ENCODE results near the gene P3H2. TPM values are rescaled to one million over a fixed set of nuclear protein-coding genes. Genes with fewer than 3 reads are reported as not detected.

The P3H2 gene
- total and polyA plus RNA-seq, 2 donors (not counting 1 experiment from before 2014, with no cell fraction given): not detected

DNA sequence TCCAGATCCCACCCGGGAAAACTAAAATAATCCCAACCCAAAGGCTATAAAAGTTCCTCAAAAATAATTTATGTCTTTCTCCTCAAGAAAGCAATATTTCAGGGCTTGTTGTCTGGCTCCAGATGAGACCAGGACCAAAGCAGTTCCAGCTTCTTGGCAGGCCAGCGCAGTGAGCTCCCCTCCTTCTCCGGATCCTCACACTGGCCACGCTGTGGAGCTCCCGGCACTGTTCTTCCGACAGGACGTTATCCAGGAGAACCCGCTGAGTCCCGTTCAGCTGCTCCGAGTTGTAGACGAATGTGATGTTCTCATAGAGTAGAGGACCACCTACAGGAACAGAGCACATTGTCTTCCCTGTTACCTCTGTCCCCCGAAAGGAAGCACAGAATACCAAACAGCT, 146.3 kb downstream of the P3H2 start:
- no peak overlapping the region for H3K4me3 ChIP-seq (ENCODE audit: control extremely low read depth in 1 of 5, extremely low read depth in 1 of 5, insufficient read depth in 1 of 5, low read depth in 2 of 5, low read length in 4 of 5)
- TF ChIP-seq, protein P1, sequence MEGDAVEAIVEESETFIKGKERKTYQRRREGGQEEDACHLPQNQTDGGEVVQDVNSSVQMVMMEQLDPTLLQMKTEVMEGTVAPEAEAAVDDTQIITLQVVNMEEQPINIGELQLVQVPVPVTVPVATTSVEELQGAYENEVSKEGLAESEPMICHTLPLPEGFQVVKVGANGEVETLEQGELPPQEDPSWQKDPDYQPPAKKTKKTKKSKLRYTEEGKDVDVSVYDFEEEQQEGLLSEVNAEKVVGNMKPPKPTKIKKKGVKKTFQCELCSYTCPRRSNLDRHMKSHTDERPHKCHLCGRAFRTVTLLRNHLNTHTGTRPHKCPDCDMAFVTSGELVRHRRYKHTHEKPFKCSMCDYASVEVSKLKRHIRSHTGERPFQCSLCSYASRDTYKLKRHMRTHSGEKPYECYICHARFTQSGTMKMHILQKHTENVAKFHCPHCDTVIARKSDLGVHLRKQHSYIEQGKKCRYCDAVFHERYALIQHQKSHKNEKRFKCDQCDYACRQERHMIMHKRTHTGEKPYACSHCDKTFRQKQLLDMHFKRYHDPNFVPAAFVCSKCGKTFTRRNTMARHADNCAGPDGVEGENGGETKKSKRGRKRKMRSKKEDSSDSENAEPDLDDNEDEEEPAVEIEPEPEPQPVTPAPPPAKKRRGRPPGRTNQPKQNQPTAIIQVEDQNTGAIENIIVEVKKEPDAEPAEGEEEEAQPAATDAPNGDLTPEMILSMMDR (IDR thresholded peaks at IDR 0.05): no peak
- no peak for TF ChIP-seq EZH2 (IDR thresholded peaks at IDR 0.05; ENCODE audit: borderline replicate concordance, insufficient read depth, low read depth, low read length, poor library complexity, severe bottlenecking)
- H3K4me2 ChIP-seq (replicated peaks; ENCODE audit: low read depth, low read length, poor library complexity, severe bottlenecking): no peak overlapping the region
- no peak overlapping the region for H3K4me3 Mint-ChIP-seq
- no peaks in the 10 kb centered on the region for H3K4me1 ChIP-seq (ENCODE audit: control insufficient read depth in 2 of 2, insufficient read depth in 2 of 2, low read length in 2 of 2)
- no peaks in the 10 kb centered on the region for H3K9me3 ChIP-seq (ENCODE audit: control extremely low read depth in 1 of 3, control insufficient read depth in 2 of 3, insufficient read depth in 1 of 3, low read length in 2 of 3)
- no peak overlapping the region for H3K27ac Mint-ChIP-seq
- H3K79me2 ChIP-seq (ENCODE audit: control insufficient read depth, insufficient read depth, low read length): no peaks in the 10 kb centered on the region
- H4K20me1 ChIP-seq (ENCODE audit: control insufficient read depth, insufficient read depth, low read length, poor library complexity, severe bottlenecking): no peaks in the 10 kb centered on the region
- H3K36me3 ChIP-seq (replicated peaks in 1 of 2; ENCODE audit: control extremely low read depth in 1 of 2, control insufficient read depth in 1 of 2, extremely low read depth in 1 of 2, insufficient read depth in 2 of 2, low read length in 1 of 2): no peaks in the 10 kb centered on the region
- no peak for ATAC-seq (ENCODE audit: low read depth)
- H3K9me3 Mint-ChIP-seq (ENCODE audit: insufficient read depth): no peaks in the 10 kb centered on the region
- intact Hi-C loops (cut with micrococcal nuclease): no loop called here
- POLR2A ChIA-PET: no interaction called here
- 88% methylated on average over 7 of the region's 12 CpGs for WGBS (ENCODE audit: insufficient coverage)
- CTCF ChIA-PET: interaction anchor here (0.9 to 1.2 kb wide), 2 partner anchors 10 to 13 kb away, joined by 4 to 7 read pairs; no protein-coding TSS in a partner anchor
- no peak overlapping the region for H2AFZ ChIP-seq (ENCODE audit: insufficient read depth, low read depth, low read length, poor library complexity, severe bottlenecking)
- no peak overlapping the region for H3K9ac ChIP-seq (ENCODE audit: low read length)
- H3K27me3 Mint-ChIP-seq: peaks cover 37% of the 10 kb centered on the region
- DNase-seq: no peak
- no peaks in the 10 kb centered on the region for H3K4me1 Mint-ChIP-seq
- peaks cover 0 to 3% (median 0%) of the 10 kb centered on the region in 4 experiments for H3K27me3 ChIP-seq (replicated peaks in 1 of 4; ENCODE audit: control extremely low read depth in 1 of 4, control insufficient read depth in 3 of 4, insufficient read depth in 4 of 4, low read length in 3 of 4)
- H3K27ac ChIP-seq (ENCODE audit: low read length in 2 of 2): no peak overlapping the region

DNA sequence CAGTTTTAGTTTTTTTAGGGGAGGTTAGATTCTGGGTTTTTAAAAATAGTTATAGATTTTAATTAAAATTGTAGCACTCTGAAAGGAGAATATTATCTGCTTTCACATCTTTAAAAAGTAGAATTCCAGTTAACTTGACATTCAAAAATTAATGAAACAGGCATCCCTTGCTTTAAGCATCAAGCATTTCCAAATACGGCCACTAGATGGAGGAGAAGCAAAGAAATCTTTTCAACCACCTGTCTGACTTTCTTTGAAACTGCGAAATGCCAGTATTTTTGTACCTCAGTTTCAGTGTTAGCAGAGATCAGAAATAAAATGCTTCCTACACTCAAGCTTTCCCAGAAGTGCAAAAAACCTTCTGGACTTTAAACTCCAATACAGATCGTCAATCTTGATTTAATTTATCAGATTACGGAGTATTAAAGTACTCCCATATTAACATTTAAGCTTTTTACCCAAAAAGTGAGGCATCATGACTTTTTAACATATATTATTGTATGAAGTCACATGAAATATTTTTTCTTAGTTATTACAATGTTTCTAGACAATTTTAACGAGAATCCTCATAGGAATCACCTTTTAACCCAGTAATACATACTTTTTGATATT, 153.3 kb downstream of the P3H2 start:
- no peaks in the 10 kb centered on the region for H3K79me2 ChIP-seq (ENCODE audit: control insufficient read depth, insufficient read depth, low read length)
- H4K20me1 ChIP-seq (ENCODE audit: control insufficient read depth, insufficient read depth, low read length, poor library complexity, severe bottlenecking): no peaks in the 10 kb centered on the region
- H3K27ac ChIP-seq (ENCODE audit: low read length in 2 of 2): no peak overlapping the region
- TF ChIP-seq, protein P1 (IDR thresholded peaks at IDR 0.05): peak; percentile 84
- no peak for TF ChIP-seq EZH2 (IDR thresholded peaks at IDR 0.05; ENCODE audit: borderline replicate concordance, insufficient read depth, low read depth, low read length, poor library complexity, severe bottlenecking)
- ChIA-PET CTCF (interaction anchor here (0.9 to 2.0 kb wide), 10 partner anchors 8 to 1083 kb away, joined by 3 to 7 read pairs (median 4); no protein-coding TSS in a partner anchor), POLR2A (no interaction called here)
- no peaks in the 10 kb centered on the region for H3K9me3 ChIP-seq (ENCODE audit: control extremely low read depth in 1 of 3, control insufficient read depth in 2 of 3, insufficient read depth in 1 of 3, low read length in 2 of 3)
- no peak overlapping the region for H2AFZ ChIP-seq (ENCODE audit: insufficient read depth, low read depth, low read length, poor library complexity, severe bottlenecking)
- 17% methylated on average over 1 of the region's 5 CpGs for WGBS (ENCODE audit: insufficient coverage)
- no peak overlapping the region for H3K4me3 ChIP-seq (ENCODE audit: control extremely low read depth in 1 of 5, extremely low read depth in 1 of 5, insufficient read depth in 1 of 5, low read depth in 2 of 5, low read length in 4 of 5)
- Mint-ChIP-seq H3K27ac (no peak overlapping the region), H3K4me1 (no peaks in the 10 kb centered on the region), H3K4me3 (no peak overlapping the region), H3K27me3 (no peaks in the 10 kb centered on the region), H3K9me3 (ENCODE audit: insufficient read depth) (no peaks in the 10 kb centered on the region)
- DNase-seq (peak; percentile 41), ATAC-seq (ENCODE audit: low read depth) (no peak)
- H3K4me2 ChIP-seq (replicated peaks; ENCODE audit: low read depth, low read length, poor library complexity, severe bottlenecking): no peak overlapping the region
- no peak overlapping the region for H3K9ac ChIP-seq (ENCODE audit: low read length)
- H3K27me3 ChIP-seq (replicated peaks in 1 of 4; ENCODE audit: control extremely low read depth in 1 of 4, control insufficient read depth in 3 of 4, insufficient read depth in 4 of 4, low read length in 3 of 4): peaks cover 0 to 2% (median 0%) of the 10 kb centered on the region in 4 experiments
- intact Hi-C loops (cut with micrococcal nuclease): loop anchor here (10.0 kb wide), 1 partner anchor 457 kb away; no protein-coding TSS in a partner anchor
- H3K4me1 ChIP-seq (ENCODE audit: control insufficient read depth in 2 of 2, insufficient read depth in 2 of 2, low read length in 2 of 2): no peaks in the 10 kb centered on the region
- no peaks in the 10 kb centered on the region for H3K36me3 ChIP-seq (replicated peaks in 1 of 2; ENCODE audit: control extremely low read depth in 1 of 2, control insufficient read depth in 1 of 2, extremely low read depth in 1 of 2, insufficient read depth in 2 of 2, low read length in 1 of 2)

Data from B cell (primary cell).